ENCODE measurements around the gene ANTKMT.
"Not testable (repeated sequence)": the region's sequence is repeated elsewhere in the genome, so short reads cannot be mapped to it uniquely, and the experiment has no call there.

ANTKMT gene

DNA sequence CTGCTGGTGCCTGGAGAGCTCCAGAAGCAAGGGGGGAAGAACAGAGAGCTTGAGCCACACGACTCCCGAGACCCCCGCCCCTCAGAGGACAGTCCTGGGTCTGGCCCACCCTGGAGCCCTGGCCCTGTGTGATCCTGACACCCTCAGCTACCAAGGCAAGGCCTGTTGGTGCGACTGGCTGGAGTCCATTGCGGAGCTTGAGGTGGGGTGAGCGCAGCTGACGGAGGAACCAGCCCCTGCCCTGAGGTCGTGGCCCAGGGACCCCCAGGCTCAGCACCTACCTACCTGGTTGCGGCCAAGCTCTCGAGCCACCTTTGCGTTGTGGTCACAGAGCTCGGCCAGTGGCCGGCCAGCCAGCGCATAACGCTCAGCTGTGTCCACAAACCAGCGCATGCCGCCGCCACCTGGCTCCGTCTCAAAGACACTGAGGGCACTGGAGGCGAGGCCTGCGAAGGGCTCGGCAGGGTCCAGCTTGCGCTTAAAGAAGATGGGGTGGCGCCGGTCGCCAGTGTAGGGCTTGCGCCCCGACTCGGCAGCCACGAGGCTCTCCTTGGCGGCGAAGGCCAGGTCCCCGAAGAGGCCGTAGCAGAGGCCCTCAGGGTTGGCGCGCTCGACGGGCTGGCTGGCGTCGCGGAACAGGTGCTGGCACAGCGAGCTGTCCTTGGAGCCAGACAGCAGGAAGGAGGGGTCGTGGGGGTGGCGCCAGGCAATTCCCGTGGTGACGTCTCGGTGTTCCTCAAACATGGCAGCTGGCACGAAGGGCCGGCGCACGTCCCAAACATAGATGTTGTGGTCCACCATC, 34.3 kb upstream of the ANTKMT start:
- TF ChIP-seq, protein P1, sequence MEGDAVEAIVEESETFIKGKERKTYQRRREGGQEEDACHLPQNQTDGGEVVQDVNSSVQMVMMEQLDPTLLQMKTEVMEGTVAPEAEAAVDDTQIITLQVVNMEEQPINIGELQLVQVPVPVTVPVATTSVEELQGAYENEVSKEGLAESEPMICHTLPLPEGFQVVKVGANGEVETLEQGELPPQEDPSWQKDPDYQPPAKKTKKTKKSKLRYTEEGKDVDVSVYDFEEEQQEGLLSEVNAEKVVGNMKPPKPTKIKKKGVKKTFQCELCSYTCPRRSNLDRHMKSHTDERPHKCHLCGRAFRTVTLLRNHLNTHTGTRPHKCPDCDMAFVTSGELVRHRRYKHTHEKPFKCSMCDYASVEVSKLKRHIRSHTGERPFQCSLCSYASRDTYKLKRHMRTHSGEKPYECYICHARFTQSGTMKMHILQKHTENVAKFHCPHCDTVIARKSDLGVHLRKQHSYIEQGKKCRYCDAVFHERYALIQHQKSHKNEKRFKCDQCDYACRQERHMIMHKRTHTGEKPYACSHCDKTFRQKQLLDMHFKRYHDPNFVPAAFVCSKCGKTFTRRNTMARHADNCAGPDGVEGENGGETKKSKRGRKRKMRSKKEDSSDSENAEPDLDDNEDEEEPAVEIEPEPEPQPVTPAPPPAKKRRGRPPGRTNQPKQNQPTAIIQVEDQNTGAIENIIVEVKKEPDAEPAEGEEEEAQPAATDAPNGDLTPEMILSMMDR (IDR thresholded peaks at IDR 0.05; ENCODE audit: low read depth, low read length), result no peak
- in situ Hi-C loops (cut with HindIII; ENCODE audit: low sequenced_read_pairs), result no loop called here
- DNase-seq (ENCODE audit: low read depth, low spot score), result no peak
- H3K4me3 ChIP-seq (ENCODE audit: low read depth, low read length), result no peak overlapping the region

DNA sequence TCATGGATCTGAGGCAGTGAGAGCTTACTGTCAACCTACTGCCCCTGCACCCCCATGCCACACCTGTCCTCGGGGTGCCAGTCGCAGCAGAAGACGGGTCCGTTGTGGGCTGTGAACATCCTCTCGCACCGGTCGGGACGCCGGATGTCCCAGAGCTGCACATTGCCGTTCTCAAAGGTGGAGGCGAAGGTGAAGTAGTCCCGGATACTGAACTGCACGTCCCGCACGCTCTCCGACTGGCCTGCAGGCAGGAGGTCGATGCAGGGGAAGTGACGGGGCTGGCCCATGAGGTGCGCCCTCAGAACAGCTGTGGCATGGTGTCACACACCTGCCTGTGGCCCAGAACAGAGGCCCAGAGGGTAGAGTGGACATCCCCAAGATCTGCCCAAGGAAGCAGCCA, 33.4 kb upstream of the ANTKMT start:
- TF ChIP-seq, protein P1 (IDR thresholded peaks at IDR 0.05; ENCODE audit: low read depth, low read length), result no peak
- in situ Hi-C loops (cut with HindIII; ENCODE audit: low sequenced_read_pairs), result no loop called here
- no peak for DNase-seq (ENCODE audit: low read depth, low spot score)
- no peak overlapping the region for H3K4me3 ChIP-seq (ENCODE audit: low read depth, low read length)

DNA sequence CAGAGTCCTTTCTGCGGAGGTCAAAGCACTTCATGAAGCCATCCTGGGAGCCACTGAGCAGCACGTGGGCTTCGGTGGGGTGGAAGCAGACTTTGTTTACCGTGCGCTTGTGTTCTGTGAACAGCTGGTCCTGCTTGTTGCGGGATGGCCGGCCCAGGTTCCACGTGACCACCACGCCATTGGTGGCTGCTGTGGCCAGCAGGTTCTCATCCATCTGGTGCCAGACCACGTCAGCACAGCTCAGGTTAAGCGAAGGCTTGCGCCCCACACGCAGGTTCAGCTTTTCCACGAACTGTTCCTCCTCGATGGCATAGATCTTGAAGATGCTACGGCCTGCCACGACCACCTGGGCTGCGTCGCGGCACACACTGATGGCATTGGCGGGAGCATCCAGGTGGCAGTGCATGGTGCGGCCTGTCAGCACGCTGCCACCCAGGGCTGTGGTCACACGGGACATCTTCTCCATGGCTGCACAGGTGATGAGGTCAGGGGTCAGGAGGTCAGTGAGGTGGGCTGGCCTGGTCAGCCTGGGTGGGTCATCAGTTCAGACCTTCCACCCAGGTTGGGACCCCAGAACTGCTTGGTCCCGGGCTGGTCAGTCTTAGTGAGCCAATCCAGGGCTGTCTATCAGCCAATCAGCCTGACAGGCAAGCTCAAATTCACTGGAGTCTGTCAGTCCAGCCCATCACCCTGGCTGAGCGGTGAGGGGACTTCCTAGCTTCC, 31.6 kb upstream of the ANTKMT start:
- DNase-seq (ENCODE audit: low read depth, low spot score), result no peak
- peak overlapping the region; percentile 89 for H3K4me3 ChIP-seq (ENCODE audit: low read depth, low read length)
- in situ Hi-C loops (cut with HindIII; ENCODE audit: low sequenced_read_pairs), result no loop called here

DNA sequence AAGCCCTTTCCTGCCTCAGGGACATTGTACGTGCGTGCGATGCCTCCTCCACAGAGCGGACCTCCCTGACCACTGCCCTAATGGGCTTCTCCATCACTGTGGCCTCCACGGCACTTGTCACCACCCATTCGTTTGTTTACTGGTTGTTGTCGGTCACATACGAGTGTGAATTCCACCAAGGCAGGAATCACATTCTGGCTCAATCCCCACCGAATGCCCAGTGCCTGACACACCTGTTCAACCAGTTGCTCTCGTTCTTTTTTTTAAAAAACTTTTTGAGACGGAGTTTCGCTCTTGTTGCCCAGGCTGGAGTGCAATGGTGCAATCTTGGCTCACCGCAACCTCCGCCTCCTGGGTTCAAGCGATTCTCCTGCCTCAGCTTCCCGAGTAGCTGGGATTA, 29.7 kb upstream of the ANTKMT start:
- DNase-seq (ENCODE audit: low read depth, low spot score); H3K4me3 ChIP-seq (ENCODE audit: low read depth, low read length); in situ Hi-C loops (cut with HindIII; ENCODE audit: low sequenced_read_pairs): not testable (repeated sequence)

More for the DNA sequence above, 31.6 kb upstream of the ANTKMT start:
- TF ChIP-seq, protein P1 (IDR thresholded peaks at IDR 0.05; ENCODE audit: low read depth, low read length), result no peak

DNA sequence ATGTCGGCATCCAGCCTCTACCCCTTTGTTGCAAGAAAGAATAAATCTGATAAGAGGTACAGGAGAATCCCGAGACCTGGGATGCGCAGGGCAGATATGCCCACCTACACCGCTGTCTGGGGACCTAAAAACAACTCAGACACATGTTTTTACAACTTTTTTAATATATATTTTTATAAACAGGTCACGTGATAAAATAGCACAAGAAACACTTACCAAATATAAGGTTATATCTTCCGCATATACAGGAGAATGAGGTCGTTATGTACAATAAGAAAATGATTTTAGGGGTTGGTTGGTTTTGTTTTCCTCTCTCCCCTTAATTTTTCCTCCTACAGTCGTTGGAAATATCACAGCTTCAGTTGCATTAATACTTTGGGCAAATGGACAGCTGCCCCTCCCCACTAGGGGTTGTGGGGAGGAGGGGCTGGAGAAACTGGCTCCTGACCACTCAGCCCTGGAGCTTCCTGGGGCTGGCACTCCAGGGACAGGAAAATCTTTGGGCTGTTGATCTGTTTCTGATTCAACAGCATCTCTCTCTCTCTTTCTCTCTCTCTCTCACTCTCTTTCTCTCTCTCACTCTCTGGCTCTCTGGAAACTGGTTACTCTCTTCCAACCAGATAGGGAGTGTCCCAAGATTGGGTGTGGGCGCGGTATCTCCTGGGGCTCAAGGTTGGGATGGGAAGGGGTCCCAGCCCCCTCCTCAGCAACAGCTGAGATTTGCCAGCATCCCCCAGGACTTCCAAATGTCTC, 28.4 kb upstream of the ANTKMT start:
- no peak overlapping the region for H3K4me3 ChIP-seq (ENCODE audit: low read depth, low read length)
- TF ChIP-seq, protein P1 (IDR thresholded peaks at IDR 0.05; ENCODE audit: low read depth, low read length), result no peak
- no peak for DNase-seq (ENCODE audit: low read depth, low spot score)
- in situ Hi-C loops (cut with HindIII; ENCODE audit: low sequenced_read_pairs), result no loop called here

DNA sequence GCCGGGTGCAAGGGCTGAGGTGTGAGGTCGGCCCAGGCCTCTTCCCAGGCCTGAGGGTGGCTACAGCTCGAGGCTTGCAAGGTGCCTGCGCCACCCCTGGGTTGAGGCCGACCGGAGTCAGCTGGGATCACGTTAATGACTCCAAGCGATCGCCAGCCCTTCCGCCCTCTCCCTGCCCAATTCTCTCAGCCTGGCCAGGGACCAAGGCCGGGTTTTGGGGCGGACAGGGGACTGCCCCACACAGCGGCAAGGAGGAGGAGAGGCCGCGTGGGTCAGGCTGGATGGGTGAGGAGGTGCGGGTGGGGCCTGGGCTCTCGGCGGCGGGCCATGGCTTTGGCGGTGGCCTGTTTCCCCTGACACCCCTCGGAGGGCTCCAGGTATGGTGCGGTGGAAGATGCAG, 27.6 kb upstream of the ANTKMT start:
- TF ChIP-seq, protein P1 (IDR thresholded peaks at IDR 0.05; ENCODE audit: low read depth, low read length), result no peak
- in situ Hi-C loops (cut with HindIII; ENCODE audit: low sequenced_read_pairs), result no loop called here
- DNase-seq (ENCODE audit: low read depth, low spot score), result no peak
- no peak overlapping the region for H3K4me3 ChIP-seq (ENCODE audit: low read depth, low read length)

Data from astrocyte of the spinal cord (primary cell).